GM23338 (cell line): ENCODE measurements around the gene TMEM106C. TPM values are rescaled to one million over a fixed set of nuclear protein-coding genes. Genes with fewer than 3 reads are reported as not detected.
A peak's percentile ranks its signal among the peaks of the same experiment; 100 is the strongest.

Experiments used
- ATAC-seq: fragments of 200-7000 bp; cut with Tn5 transposase; 3 replicates; pipeline ENCODE4 v1.9.1; 2020
- DNase-seq: peaks from one replicate; pipeline ENCODE4 v3.0.0-alpha.2; 2015; ENCODE audit warnings: low spot score
- H2AFZ ChIP-seq: fragments of 200-600 bp; sonication (generic); 2 replicates; pipeline ENCODE4 v1.8.0; 2016; ENCODE audit warnings: antibody characterized with exemption, mild to moderate bottlenecking, moderate library complexity
- H3F3A ChIP-seq: fragments of 200-600 bp; sonication (generic); replicated peaks from 2 replicates; pipeline ENCODE4 v1.8.0; 2017; ENCODE audit warnings: antibody characterized with exemption, mixed run types, low read depth
- H3K27ac ChIP-seq: fragments of 200-600 bp; sonication (generic); 2 replicates; pipeline ENCODE4 v1.6.1; 2016; ENCODE audit warnings: low read depth
- H3K27me3 ChIP-seq: fragments of 200-600 bp; sonication (generic); 2 replicates; pipeline ENCODE4 v1.8.0; 2016; ENCODE audit warnings: mild to moderate bottlenecking, mixed run types, moderate library complexity; ENCODE audit not compliant: insufficient read depth
- H3K36me3 ChIP-seq: fragments of 200-600 bp; sonication (generic); 2 replicates; pipeline ENCODE4 v1.8.0; 2016; ENCODE audit warnings: mild to moderate bottlenecking; ENCODE audit not compliant: insufficient read depth
- H3K4me1 ChIP-seq: fragments of 200-600 bp; sonication (generic); 2 replicates; pipeline ENCODE4 v1.8.0; 2016; ENCODE audit warnings: mild to moderate bottlenecking, moderate library complexity; ENCODE audit not compliant: insufficient read depth
- H3K4me2 ChIP-seq: fragments of 200-600 bp; sonication (generic); 2 replicates; pipeline ENCODE4 v1.7.1; 2017; ENCODE audit warnings: mixed run types
- H3K4me3 ChIP-seq: fragments of 200-600 bp; sonication (generic); 2 replicates; pipeline ENCODE4 v1.6.1; 2016; ENCODE audit warnings: mixed run types
- H3K79me2 ChIP-seq: fragments of 200-600 bp; sonication (generic); replicated peaks from 2 replicates; pipeline ENCODE4 v1.8.0; 2017; ENCODE audit warnings: mild to moderate bottlenecking; ENCODE audit not compliant: insufficient read depth
- H3K9me2 ChIP-seq: fragments of 200-600 bp; sonication (generic); 2 replicates; pipeline ENCODE4 v1.8.0; 2017; ENCODE audit not compliant: insufficient read depth
- H4K20me1 ChIP-seq: fragments of 200-600 bp; sonication (generic); replicated peaks from 2 replicates; pipeline ENCODE4 v1.8.0; 2017; ENCODE audit warnings: mild to moderate bottlenecking; ENCODE audit not compliant: insufficient read depth
- H3K27ac Mint-ChIP-seq: 2 replicates; pipeline ENCODE4 v1.8.0; 2020; ENCODE audit warnings: inconsistent platforms, mild to moderate bottlenecking, moderate library complexity, mixed read lengths
- H3K27me3 Mint-ChIP-seq: 3 replicates; pipeline ENCODE4 v1.8.0; 2022; ENCODE audit warnings: low read depth, mild to moderate bottlenecking, moderate library complexity, mixed read lengths, inconsistent platforms; ENCODE audit not compliant: insufficient read depth, poor library complexity
- H3K36me3 Mint-ChIP-seq: 3 replicates; pipeline ENCODE4 v1.8.0; 2021; ENCODE audit warnings: low read depth, mild to moderate bottlenecking, inconsistent platforms, moderate library complexity, mixed read lengths
- H3K4me1 Mint-ChIP-seq: 3 replicates; pipeline ENCODE4 v1.8.0; 2020; ENCODE audit warnings: mild to moderate bottlenecking, inconsistent platforms, mixed read lengths
- H3K4me3 Mint-ChIP-seq: 3 replicates; pipeline ENCODE4 v1.8.0; 2021; ENCODE audit warnings: moderate library complexity, mild to moderate bottlenecking, inconsistent platforms, mixed read lengths
- H3K9me3 Mint-ChIP-seq: 3 replicates; pipeline ENCODE4 v1.8.0; 2020; ENCODE audit warnings: moderate library complexity, mild to moderate bottlenecking, inconsistent platforms, mixed read lengths
- CREB1 ChIP-seq: fragments of 250-450 bp; sonication (Bioruptor Pico); IDR thresholded peaks from 2 replicates; pipeline ENCODE4 v1.5.0; 2020; ENCODE audit warnings: low read depth, mild to moderate bottlenecking, moderate library complexity
- EZH2 ChIP-seq: fragments of 200-600 bp; sonication (generic); IDR thresholded peaks from one replicate; pipeline ENCODE4 v1.8.0; 2017; ENCODE audit warnings: antibody characterized with exemption, mild to moderate bottlenecking, low read depth; ENCODE audit not compliant: unreplicated experiment
- EZH2phosphoT487 ChIP-seq: fragments of 200-600 bp; sonication (generic); IDR thresholded peaks from one replicate; pipeline ENCODE4 v1.8.1; 2018; ENCODE audit warnings: antibody characterized with exemption; ENCODE audit not compliant: unreplicated experiment
- JUNB ChIP-seq: IDR thresholded peaks from one replicate; pipeline ENCODE4 v1.6.1; 2016; ENCODE audit warnings: antibody characterized with exemption; ENCODE audit not compliant: unreplicated experiment
- NANOG ChIP-seq: IDR thresholded peaks from 2 replicates; pipeline ENCODE4 v1.6.1; 2016; ENCODE audit warnings: antibody characterized with exemption, borderline replicate concordance
- POLR2AphosphoS5 ChIP-seq: IDR thresholded peaks from 2 replicates; pipeline ENCODE4 v1.6.1; 2016; ENCODE audit warnings: antibody characterized with exemption, low read depth
- REST ChIP-seq: IDR thresholded peaks from one replicate; pipeline ENCODE4 v1.6.1; 2018; ENCODE audit warnings: antibody characterized with exemption; ENCODE audit not compliant: unreplicated experiment
- STAT1 ChIP-seq: IDR thresholded peaks from one replicate; pipeline ENCODE4 v1.6.1; 2016; ENCODE audit warnings: antibody characterized with exemption; ENCODE audit not compliant: unreplicated experiment
- ZNF114 ChIP-seq: fragments of 250-450 bp; sonication (Bioruptor Pico); IDR thresholded peaks from 2 replicates; pipeline ENCODE4 v1.5.0; 2020; ENCODE audit warnings: mild to moderate bottlenecking, moderate library complexity
- ZNF331 ChIP-seq: fragments of 250-450 bp; sonication (Bioruptor Pico); IDR thresholded peaks from 2 replicates; pipeline ENCODE4 v1.5.0; 2020; ENCODE audit warnings: low read depth, mild to moderate bottlenecking, moderate library complexity
- ZNF462 ChIP-seq: fragments of 250-450 bp; sonication (Bioruptor Pico); IDR thresholded peaks from 2 replicates; pipeline ENCODE4 v1.5.0; 2020; ENCODE audit warnings: mild to moderate bottlenecking, moderate library complexity
- polyA plus RNA-seq: library from polyadenylated mRNA; unstranded; fragments of >200 nt; fragmentation: Nextera tagmentation; extraction: Ambion mirVana; gene quantifications from 2 replicates; pipeline ENCODE4 v1.2.1, GENCODE V29; 2016
- total RNA-seq: library from RNA; depleted of rRNA; stranded (reverse); fragments of >200 nt; shearing (Covaris generic); gene quantifications from 2 replicates; pipeline ENCODE4 v1.2.3, GENCODE V29; 2014

The TMEM106C gene
- total and polyA plus RNA-seq, 2 experiments from 2014 or later: 43.5 to 83.7 TPM

- H3K36me3 Mint-ChIP-seq: no peaks in the 10 kb centered on the region
- Histone ChIP-seq H4K20me1 (no peaks in the 10 kb centered on the region), H3K27ac (no peak overlapping the region), H3K4me1 (no peaks in the 10 kb centered on the region), H3K4me2 (no peak overlapping the region), H3K27me3 (no peaks in the 10 kb centered on the region), H3K79me2 (no peaks in the 10 kb centered on the region), H3K36me3 (no peaks in the 10 kb centered on the region), H3F3A (no peaks in the 10 kb centered on the region), H2AFZ (no peak overlapping the region), H3K4me3 (no peak overlapping the region), H3K9me2 (no peaks in the 10 kb centered on the region; the same call in 1 of the 2 replicates)
- H3K9me3 Mint-ChIP-seq: no peaks in the 10 kb centered on the region
- no peak overlapping the region for H3K4me3 Mint-ChIP-seq
- H3K4me1 Mint-ChIP-seq: no peaks in the 10 kb centered on the region; the same call in 2 of the 3 replicates
- H3K27ac Mint-ChIP-seq: no peak overlapping the region
- TF ChIP-seq NANOG (no peak), EZH2phosphoT487 (no peak), CREB1 (CRISPR knock-in tag) (no peak), JUNB (no peak), ZNF114 (CRISPR knock-in tag) (no peak), POLR2AphosphoS5 (no peak)
- H3K27me3 Mint-ChIP-seq: peaks cover 6% of the 10 kb centered on the region
- ATAC-seq (no peak), DNase-seq (no peak)
These were observed 32.2 kb upstream of the TMEM106C start for GRCh38 chr12:47931187-47931586.

- Mint-ChIP-seq H3K9me3 (no peaks in the 10 kb centered on the region), H3K27ac (no peak overlapping the region), H3K36me3 (no peaks in the 10 kb centered on the region), H3K4me1 (no peaks in the 10 kb centered on the region; the same call in 2 of the 3 replicates), H3K4me3 (no peak overlapping the region), H3K27me3 (peaks cover 8% of the 10 kb centered on the region)
- no peaks in the 10 kb centered on the region for H3K79me2 ChIP-seq
- H3K4me3 ChIP-seq: no peak overlapping the region
- peak overlapping the region; percentile 80; the same call in 1 of the 2 replicates for H2AFZ ChIP-seq
- no peak for DNase-seq
- H3K4me1 ChIP-seq: no peaks in the 10 kb centered on the region
- H3F3A ChIP-seq: no peaks in the 10 kb centered on the region
- no peaks in the 10 kb centered on the region for H4K20me1 ChIP-seq
- no peak overlapping the region for H3K4me2 ChIP-seq
- no peaks in the 10 kb centered on the region; the same call in 1 of the 2 replicates for H3K9me2 ChIP-seq
- no peak overlapping the region for H3K27ac ChIP-seq
- no peaks in the 10 kb centered on the region; the same call in 1 of the 2 replicates for H3K27me3 ChIP-seq
- TF ChIP-seq ZNF462 (CRISPR knock-in tag) (no peak), POLR2AphosphoS5 (no peak), CREB1 (CRISPR knock-in tag) (no peak), ZNF331 (no peak), REST (no peak), EZH2phosphoT487 (no peak), STAT1 (no peak), EZH2 (no peak), ZNF114 (CRISPR knock-in tag) (no peak)
- no peaks in the 10 kb centered on the region for H3K36me3 ChIP-seq
- peak; percentile 32; the same call in 1 of the 3 replicates for ATAC-seq
These were observed 28.2 kb upstream of the TMEM106C start for GRCh38 chr12:47935184-47935583.
